Stimulated activated CD4-positive, alpha-beta T cell treated with anti-CD3 and anti-CD28 coated beads, Interleukin-12 subunit alpha, Interleukin-12 subunit beta, amount 100 ng/mL, for 4 hours (primary cell): Measurements from ENCODE around the gene KIF5C.

Source experiments
- DNase-seq: peaks from one replicate; pipeline ENCODE4 v3.0.0-alpha.2; 2020

Gene KIF5C

GRCh38 chr2:148926981-148927401, 52.0 kb downstream of the KIF5C start:
- DNase-seq = peak; percentile 10

- DNase-seq = no peak
Observed at GRCh38 chr2:148928395-148928794, 53.4 kb downstream of the KIF5C start.

GRCh38 chr2:148930046-148930775, 55.2 kb downstream of the KIF5C start:
- no peak for DNase-seq

GRCh38 chr2:148932536-148932935, 57.5 kb downstream of the KIF5C start:
- DNase-seq = no peak

- no peak for DNase-seq
Observed at GRCh38 chr2:148933456-148933855, 58.4 kb downstream of the KIF5C start.

GRCh38 chr2:148935791-148936190, 60.8 kb downstream of the KIF5C start:
- DNase-seq = no peak

GRCh38 chr2:148936857-148937450, 61.9 kb downstream of the KIF5C start:
- DNase-seq = no peak

- no peak for DNase-seq
Observed at GRCh38 chr2:148939271-148939670, 64.2 kb downstream of the KIF5C start.

GRCh38 chr2:148943097-148943496, 68.1 kb downstream of the KIF5C start:
- no peak for DNase-seq

GRCh38 chr2:148944536-148944935, 69.5 kb downstream of the KIF5C start:
- DNase-seq = no peak

- no peak for DNase-seq
Observed at GRCh38 chr2:148947299-148947698, 72.3 kb downstream of the KIF5C start.

- no peak for DNase-seq
Observed at GRCh38 chr2:148948868-148949267, 73.8 kb downstream of the KIF5C start.

GRCh38 chr2:148949348-148949747, 74.3 kb downstream of the KIF5C start:
- no peak for DNase-seq

- no peak for DNase-seq
Observed at GRCh38 chr2:148952621-148953020, 77.6 kb downstream of the KIF5C start.

- no peak for DNase-seq
Observed at GRCh38 chr2:148953426-148953825, 78.4 kb downstream of the KIF5C start.

GRCh38 chr2:148954536-148954935, 79.5 kb downstream of the KIF5C start:
- DNase-seq = no peak

- DNase-seq = no peak
Observed at GRCh38 chr2:148955798-148956197, 80.8 kb downstream of the KIF5C start.

- DNase-seq = no peak
Observed at GRCh38 chr2:148957023-148957422, 82.0 kb downstream of the KIF5C start.

- DNase-seq = no peak
Observed at GRCh38 chr2:148959745-148960144, 84.7 kb downstream of the KIF5C start.

GRCh38 chr2:148960483-148960882, 85.5 kb downstream of the KIF5C start:
- DNase-seq = no peak

- DNase-seq = no peak
Observed at GRCh38 chr2:148963461-148963860, 88.4 kb downstream of the KIF5C start.

GRCh38 chr2:148965623-148966437, 90.8 kb downstream of the KIF5C start:
- no peak for DNase-seq

GRCh38 chr2:148966438-148966758, 91.4 kb downstream of the KIF5C start:
- no peak for DNase-seq

GRCh38 chr2:148967056-148967455, 92.0 kb downstream of the KIF5C start:
- no peak for DNase-seq
